Activated naive CD8-positive, alpha-beta T cell treated with anti-CD3 and anti-CD28 coated beads, Interleukin-2, amount 50 U/mL, for 24 hours (primary cell): ENCODE measurements around the gene IL11RA.
A peak's percentile ranks its signal among the peaks of the same experiment; 100 is the strongest.

Source experiments
- ATAC-seq: fragments of 150-1000 bp; cut with Tn5 transposase; one replicate; pipeline ENCODE4 v1.10.0; 2021
- DNase-seq: peaks from one replicate; pipeline ENCODE4 v3.0.0; 2021
- H3K27ac Mint-ChIP-seq: one replicate; pipeline ENCODE4 v1.8.0; 2021; ENCODE audit warnings: mild to moderate bottlenecking, mixed read lengths
- H3K27me3 Mint-ChIP-seq: one replicate; pipeline ENCODE4 v1.8.0; 2021; ENCODE audit warnings: mixed read lengths
- H3K36me3 Mint-ChIP-seq: one replicate; pipeline ENCODE4 v1.8.0; 2021; ENCODE audit warnings: low read depth, mixed read lengths
- H3K4me1 Mint-ChIP-seq: one replicate; pipeline ENCODE4 v1.8.0; 2021; ENCODE audit warnings: mixed read lengths
- H3K4me3 Mint-ChIP-seq: one replicate; pipeline ENCODE4 v1.8.0; 2021; ENCODE audit warnings: mild to moderate bottlenecking, moderate library complexity, mixed read lengths
- H3K9me3 Mint-ChIP-seq: one replicate; pipeline ENCODE4 v1.8.0; 2021; ENCODE audit warnings: mixed read lengths

IL11RA gene

GRCh38 chr9:34694811-34695210 is 42.8 kb downstream of the IL11RA start:
- DNase-seq (no peak), ATAC-seq (no peak)
- Mint-ChIP-seq H3K27ac (no peak overlapping the region), H3K4me1 (no peaks in the 10 kb centered on the region), H3K9me3 (no peaks in the 10 kb centered on the region), H3K4me3 (no peak overlapping the region), H3K36me3 (no peaks in the 10 kb centered on the region), H3K27me3 (peaks cover 2% of the 10 kb centered on the region)

GRCh38 chr9:34701023-34701768 is 49.2 kb downstream of the IL11RA start:
- H3K27me3 Mint-ChIP-seq = peaks cover 11% of the 10 kb centered on the region
- peak; percentile 87 for DNase-seq
- peak overlapping the region; percentile 76 for H3K4me3 Mint-ChIP-seq
- H3K4me1 Mint-ChIP-seq = peaks cover 4% of the 10 kb centered on the region
- no peak overlapping the region for H3K27ac Mint-ChIP-seq
- no peaks in the 10 kb centered on the region for H3K36me3 Mint-ChIP-seq
- ATAC-seq = peak; percentile 94
- no peaks in the 10 kb centered on the region for H3K9me3 Mint-ChIP-seq

GRCh38 chr9:34701769-34702736 is 50.1 kb downstream of the IL11RA start:
- H3K4me1 Mint-ChIP-seq = peaks cover 4% of the 10 kb centered on the region
- peaks cover 11% of the 10 kb centered on the region for H3K27me3 Mint-ChIP-seq
- peak overlapping the region; percentile 76 for H3K4me3 Mint-ChIP-seq
- no peaks in the 10 kb centered on the region for H3K9me3 Mint-ChIP-seq
- peak overlapping the region; percentile 38 for H3K27ac Mint-ChIP-seq
- DNase-seq (peak; percentile 91), ATAC-seq (peak; percentile 82)
- no peaks in the 10 kb centered on the region for H3K36me3 Mint-ChIP-seq

GRCh38 chr9:34707130-34707529 is 55.1 kb downstream of the IL11RA start:
- Mint-ChIP-seq H3K4me3 (no peak overlapping the region), H3K36me3 (no peaks in the 10 kb centered on the region), H3K27ac (no peak overlapping the region), H3K9me3 (no peaks in the 10 kb centered on the region), H3K27me3 (peaks cover 3% of the 10 kb centered on the region), H3K4me1 (no peaks in the 10 kb centered on the region)
- DNase-seq (no peak), ATAC-seq (no peak)

- DNase-seq (no peak), ATAC-seq (peak; percentile 10)
- Mint-ChIP-seq H3K27ac (no peak overlapping the region), H3K4me1 (no peaks in the 10 kb centered on the region), H3K9me3 (no peaks in the 10 kb centered on the region), H3K36me3 (no peaks in the 10 kb centered on the region), H3K4me3 (no peak overlapping the region), H3K27me3 (peaks cover 7% of the 10 kb centered on the region)
Measured at GRCh38 chr9:34709196-34709978, 57.4 kb downstream of the IL11RA start.

GRCh38 chr9:34710023-34710422 is 58.0 kb downstream of the IL11RA start, which contains the start of gene CCL21:
TSS of gene CCL21 (minus strand) at chr9:34710136. CDS start at chr9:34710066, 70 bp downstream.
- Mint-ChIP-seq H3K4me3 (no peak within 1 kb of the TSS), H3K36me3 (no peaks in the 10 kb centered on the region), H3K27me3 (peaks cover 7% of the 10 kb centered on the region), H3K27ac (no peak within 1 kb of the TSS), H3K4me1 (no peaks in the 10 kb centered on the region), H3K9me3 (no peaks in the 10 kb centered on the region)
- DNase-seq = no peak
- peak; percentile 7 for ATAC-seq
